ENCODE measurements around the gene TMTC2. TPM values are rescaled to one million over a fixed set of nuclear protein-coding genes. Genes with fewer than 3 reads are reported as not detected.
A peak's percentile ranks its signal among the peaks of the same experiment; 100 is the strongest.

TMTC2 gene
- total and polyA plus RNA-seq, 2 donors from 2014 or later, result 6.0 to 32.9 TPM

DNA sequence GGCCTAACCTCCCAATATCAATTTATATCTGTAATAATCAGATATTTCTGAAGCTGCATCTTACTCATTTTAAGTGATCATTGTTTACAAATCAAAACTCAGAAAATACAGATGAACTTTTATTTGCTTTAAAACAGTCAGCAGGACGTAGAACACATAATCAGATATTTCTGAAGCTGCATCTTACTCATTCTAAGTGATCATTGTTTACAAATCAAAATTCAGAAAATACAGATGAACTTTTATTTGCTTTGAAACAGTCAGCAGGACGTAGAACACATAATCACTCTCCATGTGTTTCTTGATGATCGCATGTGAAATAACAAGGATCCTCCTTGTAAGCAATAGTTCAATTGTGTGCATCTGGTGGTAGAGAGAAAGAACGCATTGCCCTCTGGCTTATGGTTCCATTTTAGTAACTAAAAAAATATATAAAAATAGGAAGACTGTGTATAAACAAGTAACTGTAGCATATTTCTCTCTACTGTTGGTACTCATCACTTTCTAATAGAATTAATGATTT is 15.0 kb upstream of the TMTC2 start:
- TF ChIP-seq, protein P1, sequence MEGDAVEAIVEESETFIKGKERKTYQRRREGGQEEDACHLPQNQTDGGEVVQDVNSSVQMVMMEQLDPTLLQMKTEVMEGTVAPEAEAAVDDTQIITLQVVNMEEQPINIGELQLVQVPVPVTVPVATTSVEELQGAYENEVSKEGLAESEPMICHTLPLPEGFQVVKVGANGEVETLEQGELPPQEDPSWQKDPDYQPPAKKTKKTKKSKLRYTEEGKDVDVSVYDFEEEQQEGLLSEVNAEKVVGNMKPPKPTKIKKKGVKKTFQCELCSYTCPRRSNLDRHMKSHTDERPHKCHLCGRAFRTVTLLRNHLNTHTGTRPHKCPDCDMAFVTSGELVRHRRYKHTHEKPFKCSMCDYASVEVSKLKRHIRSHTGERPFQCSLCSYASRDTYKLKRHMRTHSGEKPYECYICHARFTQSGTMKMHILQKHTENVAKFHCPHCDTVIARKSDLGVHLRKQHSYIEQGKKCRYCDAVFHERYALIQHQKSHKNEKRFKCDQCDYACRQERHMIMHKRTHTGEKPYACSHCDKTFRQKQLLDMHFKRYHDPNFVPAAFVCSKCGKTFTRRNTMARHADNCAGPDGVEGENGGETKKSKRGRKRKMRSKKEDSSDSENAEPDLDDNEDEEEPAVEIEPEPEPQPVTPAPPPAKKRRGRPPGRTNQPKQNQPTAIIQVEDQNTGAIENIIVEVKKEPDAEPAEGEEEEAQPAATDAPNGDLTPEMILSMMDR (IDR thresholded peaks at IDR 0.05; ENCODE audit: borderline replicate concordance, extremely low read depth, insufficient read depth), result no peak
- Histone ChIP-seq H3K27ac (ENCODE audit: low read depth in 2 of 2, low read length in 2 of 2) (no peak overlapping the region), H3K36me3 (ENCODE audit: control insufficient read depth in 2 of 3, insufficient read depth in 3 of 3, low read length in 3 of 3) (no peaks in the 10 kb centered on the region), H3K4me3 (ENCODE audit: low read length in 3 of 3) (no peak overlapping the region), H3K9ac (ENCODE audit: low read length in 3 of 3) (no peak overlapping the region), H3K27me3 (ENCODE audit: control insufficient read depth, insufficient read depth, low read length) (no peaks in the 10 kb centered on the region), H3K9me3 (ENCODE audit: control insufficient read depth in 2 of 3, insufficient read depth in 1 of 3, low read length in 3 of 3) (no peaks in the 10 kb centered on the region), H3K4me1 (ENCODE audit: control insufficient read depth in 2 of 3, insufficient read depth in 2 of 3, low read depth in 1 of 3, low read length in 3 of 3) (no peaks in the 10 kb centered on the region)
- intact Hi-C loops (cut with DNase I), result no loop called here
- FAIRE-seq, result no peak
- DNase-seq, result no peak

DNA sequence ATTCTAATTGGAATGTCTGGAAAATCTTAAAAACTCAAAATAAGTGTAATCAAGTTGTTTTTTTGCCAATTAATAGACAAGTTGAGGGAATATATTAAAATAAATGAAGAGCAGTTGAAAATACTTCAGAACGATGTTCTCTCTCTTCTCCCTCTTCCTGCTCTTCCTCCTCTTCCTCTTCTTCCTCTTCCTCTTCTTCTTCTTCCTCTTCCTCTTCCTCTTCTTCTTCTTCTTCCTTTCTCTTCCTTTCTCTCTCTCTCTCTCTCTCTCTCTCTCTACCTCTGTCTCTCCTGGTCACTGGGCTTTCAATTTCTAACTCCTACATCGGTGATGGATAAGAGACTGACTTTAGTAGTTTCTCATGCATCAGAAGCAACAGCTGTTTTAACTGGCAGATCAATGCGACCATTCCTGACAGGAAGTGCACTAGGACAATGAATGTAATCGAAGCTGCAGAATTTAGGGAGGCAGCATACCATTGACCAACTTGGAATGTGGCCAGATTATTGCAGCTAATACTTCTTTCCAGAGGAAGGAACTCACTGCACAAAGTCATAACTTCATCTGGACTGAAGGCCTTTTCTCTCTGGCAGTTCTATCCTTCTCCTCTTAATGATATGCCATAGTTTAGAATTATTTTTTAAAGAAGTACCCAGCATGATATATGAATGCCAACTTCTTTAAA is 13.8 kb upstream of the TMTC2 start:
- no peaks in the 10 kb centered on the region for H3K9me3 ChIP-seq (ENCODE audit: control insufficient read depth in 2 of 3, insufficient read depth in 1 of 3, low read length in 3 of 3)
- no peaks in the 10 kb centered on the region for H3K36me3 ChIP-seq (ENCODE audit: control insufficient read depth in 2 of 3, insufficient read depth in 3 of 3, low read length in 3 of 3)
- FAIRE-seq, result no peak
- no peak overlapping the region for H3K27ac ChIP-seq (ENCODE audit: low read depth in 2 of 2, low read length in 2 of 2)
- H3K4me3 ChIP-seq (ENCODE audit: low read length in 3 of 3), result no peak overlapping the region
- H3K4me1 ChIP-seq (ENCODE audit: control insufficient read depth in 2 of 3, insufficient read depth in 2 of 3, low read depth in 1 of 3, low read length in 3 of 3), result no peaks in the 10 kb centered on the region
- TF ChIP-seq, protein P1 (IDR thresholded peaks at IDR 0.05; ENCODE audit: borderline replicate concordance, extremely low read depth, insufficient read depth), result no peak
- peak in 1 of 5 donors; percentile 6 for DNase-seq
- H3K27me3 ChIP-seq (ENCODE audit: control insufficient read depth, insufficient read depth, low read length), result no peaks in the 10 kb centered on the region
- intact Hi-C loops (cut with DNase I), result no loop called here
- H3K9ac ChIP-seq (ENCODE audit: low read length in 3 of 3), result no peak overlapping the region

DNA sequence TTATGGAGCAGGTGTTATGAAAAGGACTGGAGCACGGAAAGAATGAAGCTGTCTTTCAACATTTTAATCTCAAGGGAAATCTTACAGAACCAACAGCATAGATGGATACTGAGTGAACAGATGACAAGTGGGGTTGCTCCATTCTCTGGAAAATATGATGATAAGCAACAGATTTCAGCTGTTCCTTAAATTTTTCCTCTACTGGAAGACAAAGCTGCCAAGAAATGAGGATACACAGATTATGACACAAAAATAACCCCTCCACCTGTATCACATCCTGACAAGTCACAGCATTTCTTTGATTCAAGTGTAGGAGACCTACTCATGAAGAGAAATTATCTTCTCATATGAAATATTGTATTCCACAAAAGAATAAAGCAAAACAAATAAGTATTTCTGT is 13.0 kb upstream of the TMTC2 start:
- no peak for FAIRE-seq
- H3K36me3 ChIP-seq (ENCODE audit: control insufficient read depth in 2 of 3, insufficient read depth in 3 of 3, low read length in 3 of 3), result no peaks in the 10 kb centered on the region
- intact Hi-C loops (cut with DNase I), result no loop called here
- H3K27ac ChIP-seq (ENCODE audit: low read depth in 2 of 2, low read length in 2 of 2), result no peak overlapping the region
- H3K9ac ChIP-seq (ENCODE audit: low read length in 3 of 3), result no peak overlapping the region
- TF ChIP-seq, protein P1 (IDR thresholded peaks at IDR 0.05; ENCODE audit: borderline replicate concordance, extremely low read depth, insufficient read depth), result no peak
- H3K27me3 ChIP-seq (ENCODE audit: control insufficient read depth, insufficient read depth, low read length), result no peaks in the 10 kb centered on the region
- no peak overlapping the region for H3K4me3 ChIP-seq (ENCODE audit: low read length in 3 of 3)
- DNase-seq, result no peak
- H3K4me1 ChIP-seq (ENCODE audit: control insufficient read depth in 2 of 3, insufficient read depth in 2 of 3, low read depth in 1 of 3, low read length in 3 of 3), result no peaks in the 10 kb centered on the region
- H3K9me3 ChIP-seq (ENCODE audit: control insufficient read depth in 2 of 3, insufficient read depth in 1 of 3, low read length in 3 of 3), result no peaks in the 10 kb centered on the region
